Smooth muscle cell of the brain vasculature (primary cell): ENCODE data around the gene ARPC4.

Experiments
- DNase-seq: peaks from one replicate; pipeline ENCODE4 v3.0.0-alpha.2; 2012; ENCODE audit warnings: low read depth, low spot score

The ARPC4 gene

DNA sequence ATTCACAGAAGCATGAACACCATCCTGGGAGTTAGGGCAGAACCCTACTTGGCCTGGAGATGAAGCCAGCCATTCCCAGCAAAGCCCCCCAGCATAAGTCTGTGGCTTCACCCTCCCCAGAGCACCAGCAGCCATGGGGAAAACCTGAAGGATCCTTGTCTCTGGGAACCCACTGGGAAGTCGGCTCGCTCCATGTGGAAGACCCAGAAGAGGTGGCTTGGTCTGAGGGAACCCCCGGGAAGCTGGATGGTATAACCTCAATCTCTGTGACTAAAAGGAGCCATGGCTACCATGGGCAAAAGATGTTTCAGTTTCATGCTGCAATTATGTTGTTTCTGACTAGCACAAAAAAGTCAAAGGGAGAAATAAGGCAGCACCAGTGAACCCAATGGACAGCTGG, 62.7 kb downstream of the ARPC4 start:
- no peak for DNase-seq
